KOPT-K1 (cell line): ENCODE results near the gene XKR7.
"Not testable (repeated sequence)": the region's sequence is repeated elsewhere in the genome, so short reads cannot be mapped to it uniquely, and the experiment has no call there.

Experiments
- H3K27ac ChIP-seq: fragments of 200-600 bp; sonication (generic); 2 replicates; pipeline ENCODE4 v1.5.1; 2016; ENCODE audit warnings: antibody characterized with exemption, mild to moderate bottlenecking, low read depth, low read length; ENCODE audit not compliant: poor library complexity, severe bottlenecking
- H3K36me3 ChIP-seq: fragments of 200-600 bp; sonication (generic); 2 replicates; pipeline ENCODE4 v1.5.1; 2017; ENCODE audit warnings: antibody characterized with exemption, mild to moderate bottlenecking, low read length, moderate library complexity; ENCODE audit not compliant: insufficient read depth
- H3K9me3 ChIP-seq: fragments of 200-600 bp; sonication (generic); 2 replicates; pipeline ENCODE4 v1.5.1; 2017; ENCODE audit warnings: antibody characterized with exemption, low read length, mild to moderate bottlenecking; ENCODE audit not compliant: insufficient read depth, poor library complexity, severe bottlenecking

XKR7 gene

GRCh38 chr20:31967830-31968249, at the start of gene XKR7:
XKR7 (plus strand) TSS chr20:31968151; CDS start chr20:31968176, 25 bp downstream.
- Histone ChIP-seq H3K36me3 (no peaks in the 10 kb centered on the region), H3K27ac (no peak within 1 kb of the TSS)

GRCh38 chr20:31918466-31919105, 49.4 kb upstream of the XKR7 start:
- Histone ChIP-seq H3K27ac (no peak overlapping the region), H3K36me3 (no peaks in the 10 kb centered on the region), H3K9me3 (no peaks in the 10 kb centered on the region)

More at GRCh38 chr20:31967830-31968249, at the start of gene XKR7:
- no peaks in the 10 kb centered on the region for H3K9me3 ChIP-seq

- Histone ChIP-seq H3K9me3 (no peaks in the 10 kb centered on the region), H3K36me3 (no peaks in the 10 kb centered on the region), H3K27ac (no peak overlapping the region)
Measured at GRCh38 chr20:31919410-31920155, 48.4 kb upstream of the XKR7 start.

- Histone ChIP-seq H3K36me3 (no peaks in the 10 kb centered on the region), H3K9me3 (no peaks in the 10 kb centered on the region)
Measured at GRCh38 chr20:31920275-31920855, 47.6 kb upstream of the XKR7 start.

GRCh38 chr20:31921480-31921879, 46.5 kb upstream of the XKR7 start:
- H3K9me3 ChIP-seq, H3K36me3 ChIP-seq, H3K27ac ChIP-seq: not testable (repeated sequence)

More at GRCh38 chr20:31920275-31920855, 47.6 kb upstream of the XKR7 start:
- no peak overlapping the region for H3K27ac ChIP-seq

- Histone ChIP-seq H3K27ac (no peak overlapping the region), H3K9me3 (no peaks in the 10 kb centered on the region), H3K36me3 (no peaks in the 10 kb centered on the region)
Measured at GRCh38 chr20:31922181-31922580, 45.8 kb upstream of the XKR7 start.

GRCh38 chr20:31922588-31922987, 45.4 kb upstream of the XKR7 start:
- Histone ChIP-seq H3K27ac (no peak overlapping the region), H3K9me3 (no peaks in the 10 kb centered on the region), H3K36me3 (no peaks in the 10 kb centered on the region)

- H3K36me3 ChIP-seq, result no peaks in the 10 kb centered on the region
- H3K27ac ChIP-seq, result no peak overlapping the region
- H3K9me3 ChIP-seq, result no peaks in the 10 kb centered on the region
Measured at GRCh38 chr20:31923388-31924331, 44.3 kb upstream of the XKR7 start.

- Histone ChIP-seq H3K27ac (no peak overlapping the region), H3K36me3 (no peaks in the 10 kb centered on the region), H3K9me3 (no peaks in the 10 kb centered on the region)
Measured at GRCh38 chr20:31924561-31924960, 43.4 kb upstream of the XKR7 start.

GRCh38 chr20:31925631-31926030, 42.3 kb upstream of the XKR7 start:
- Histone ChIP-seq H3K27ac (no peak overlapping the region), H3K36me3 (no peaks in the 10 kb centered on the region), H3K9me3 (no peaks in the 10 kb centered on the region)

- no peak overlapping the region for H3K27ac ChIP-seq
- no peaks in the 10 kb centered on the region for H3K9me3 ChIP-seq
- no peaks in the 10 kb centered on the region for H3K36me3 ChIP-seq
Measured at GRCh38 chr20:31926493-31926892, 41.5 kb upstream of the XKR7 start.

- no peak overlapping the region for H3K27ac ChIP-seq
- H3K36me3 ChIP-seq, result no peaks in the 10 kb centered on the region
- no peaks in the 10 kb centered on the region for H3K9me3 ChIP-seq
Measured at GRCh38 chr20:31927627-31928159, 40.3 kb upstream of the XKR7 start.

GRCh38 chr20:31929631-31930030, 38.3 kb upstream of the XKR7 start:
- not testable (repeated sequence) for H3K9me3 ChIP-seq, H3K36me3 ChIP-seq, H3K27ac ChIP-seq

GRCh38 chr20:31930779-31931178, 37.2 kb upstream of the XKR7 start:
- no peaks in the 10 kb centered on the region for H3K36me3 ChIP-seq
- no peak overlapping the region for H3K27ac ChIP-seq
- H3K9me3 ChIP-seq, result no peaks in the 10 kb centered on the region
